Nasal cavity respiratory epithelium epithelial cell of viscerocranial mucosa (primary cell): ENCODE measurements around the gene HORMAD2. TPM values are rescaled to one million over a fixed set of nuclear protein-coding genes. Genes with fewer than 3 reads are reported as not detected.

Experiments
- total RNA-seq: library from RNA; depleted of rRNA; stranded (reverse); fragments of >200 nt; gene quantifications from 2 replicates; pipeline ENCODE4 v1.2.3, GENCODE V29; 2014

The HORMAD2 gene, protein sequence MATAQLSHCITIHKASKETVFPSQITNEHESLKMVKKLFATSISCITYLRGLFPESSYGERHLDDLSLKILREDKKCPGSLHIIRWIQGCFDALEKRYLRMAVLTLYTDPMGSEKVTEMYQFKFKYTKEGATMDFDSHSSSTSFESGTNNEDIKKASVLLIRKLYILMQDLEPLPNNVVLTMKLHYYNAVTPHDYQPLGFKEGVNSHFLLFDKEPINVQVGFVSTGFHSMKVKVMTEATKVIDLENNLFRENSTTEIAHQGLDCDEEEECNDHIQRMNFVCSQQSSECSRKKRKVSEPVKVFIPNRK
- total RNA-seq = not detected in 2 replicates

GRCh38 chr22:30079952-30080533 is at the start of gene HORMAD2:
TSS of gene HORMAD2 (plus strand) at chr22:30080464. CDS start at chr22:30093953, 13,489 bp downstream.

Other genes with a start within 250 kb of the HORMAD2 start
- 29.4 and 66.0 TPM in 2 replicates for gene ASCC2, start 242.2 kb upstream of the HORMAD2 start, total RNA-seq
- gene MTMR3, start 197.3 kb upstream of the HORMAD2 start, total RNA-seq = 35.9 and 58.4 TPM in 2 replicates
- gene LIF, start 166.3 kb downstream of the HORMAD2 start, total RNA-seq = 0.68 and 6.1 TPM in 2 replicates
- not detected in 2 replicates for gene OSM, start 186.4 kb downstream of the HORMAD2 start, total RNA-seq
- 1.7 and 12.2 TPM in 2 replicates for gene CASTOR1, start 209.0 kb downstream of the HORMAD2 start, total RNA-seq
- gene TBC1D10A, start 246.5 kb downstream of the HORMAD2 start, total RNA-seq = 10.3 and 23.1 TPM in 2 replicates